HepG2 (cell line): ENCODE measurements around the gene CUL7. TPM values are rescaled to one million over a fixed set of nuclear protein-coding genes. Genes with fewer than 3 reads are reported as not detected.

Source experiments
- ATAC-seq: fragments of 200-7000 bp; cut with Tn5 transposase; 3 replicates; pipeline ENCODE4 v1.9.1; 2020; ENCODE audit warnings: mild to moderate bottlenecking, moderate library complexity
- BruUV-seq: library from RNA; stranded (reverse); fragments of 400-500 nt; replicated peaks from 2 replicates; lab custom pipeline; 2021; lab: Mats Ljungman, UMichigan
- CTCF ChIA-PET: fragments of 300-600 bp; formaldehyde crosslinking; extraction: SDS; loops from one replicate; lab custom pipeline; 2021; ENCODE audit warnings: low total read pairs, inconsistent platforms, low intra/inter-chr PET ratio; lab: Yijun Ruan, JAX
- POLR2A ChIA-PET: fragments of 350-600 bp; sonication (Branson Sonifier 250); formaldehyde crosslinking; loops from one replicate; lab custom pipeline; 2020; ENCODE audit warnings: antibody characterized with exemption, inconsistent platforms; lab: Yijun Ruan, JAX
- DNase-seq: peaks from one replicate; pipeline ENCODE4 v3.0.0-alpha.2; 2015; ENCODE audit warnings: low spot score
- FAIRE-seq: peaks from 3 replicates; lab custom pipeline; 2011; peaks lifted over from hg19 to GRCh38; lab: Jason Lieb, UNC
- H2AFZ ChIP-seq: one replicate; pipeline ENCODE4 v1.6.1; 2011; ENCODE audit warnings: low read length, inconsistent platforms
- H3K27ac ChIP-seq: fragments of 300-600 bp; 3 replicates; pipeline ENCODE4 v1.8.0; 2011; ENCODE audit warnings: mixed run types, mild to moderate bottlenecking, mixed read lengths, low read length, inconsistent platforms; ENCODE audit not compliant: insufficient read depth; ENCODE audit errors: extremely low read length
- H3K27me3 ChIP-seq, 2 experiments: fragments of 200-600 bp in 1 of 2; 2 replicates in 1 of 2; 3 replicates in 1 of 2; pipeline versions ENCODE4 v1.6.0 to v1.8.0; 2011; ENCODE audit warnings: low read length in 2 of 2, mild to moderate bottlenecking in 2 of 2, moderate library complexity in 2 of 2, inconsistent platforms in 1 of 2; ENCODE audit not compliant: insufficient read depth in 2 of 2, control insufficient read depth in 1 of 2
- H3K36me3 ChIP-seq, 2 experiments: fragments of 200-600 bp in 1 of 2; replicated peaks in 1 of 2; 2 replicates in 1 of 2; 3 replicates in 1 of 2; pipeline versions ENCODE4 v1.5.1 to v1.8.0; 2011; ENCODE audit warnings: low read length in 2 of 2, inconsistent platforms in 1 of 2; ENCODE audit not compliant: insufficient read depth in 2 of 2, control insufficient read depth in 1 of 2
- H3K4me1 ChIP-seq: 2 replicates; pipeline ENCODE4 v1.5.1; 2012; ENCODE audit warnings: low read length, inconsistent platforms; ENCODE audit not compliant: insufficient read depth
- H3K4me2 ChIP-seq: 2 replicates; pipeline ENCODE4 v1.6.0; 2011; ENCODE audit warnings: low read depth, low read length, inconsistent platforms
- H3K4me3 ChIP-seq, 3 experiments: fragments of 200-600 bp in 1 of 3; sonication (generic), shearing (Covaris generic) in 1 of 3; replicated peaks in 1 of 3; 2 replicates each; pipeline ENCODE4 v1.5.1; 2011 to 2016; ENCODE audit warnings: low read length in 3 of 3, inconsistent platforms in 2 of 3, low read depth in 2 of 3, mild to moderate bottlenecking in 2 of 3, control low read depth in 1 of 3, mixed read lengths in 1 of 3; ENCODE audit not compliant: insufficient read depth in 1 of 3
- H3K79me2 ChIP-seq: one replicate; pipeline ENCODE4 v1.6.1; 2011; ENCODE audit warnings: low read length, inconsistent platforms; ENCODE audit not compliant: insufficient read depth
- H3K9ac ChIP-seq: 2 replicates; pipeline ENCODE4 v1.6.0; 2011; ENCODE audit warnings: mild to moderate bottlenecking, low read depth, low read length, inconsistent platforms; ENCODE audit not compliant: insufficient read depth
- H3K9me3 ChIP-seq: 2 replicates; pipeline ENCODE4 v1.5.1; 2012; ENCODE audit warnings: mild to moderate bottlenecking, low read length
- H4K20me1 ChIP-seq: 2 replicates; pipeline ENCODE4 v1.6.0; 2011; ENCODE audit warnings: inconsistent platforms, mild to moderate bottlenecking, low read length, moderate library complexity; ENCODE audit not compliant: insufficient read depth
- CCAR2 ChIP-seq: fragments of 200-400 bp; formaldehyde crosslinking; optimal IDR thresholded peaks from 2 replicates; pipeline ENCODE3; 2018; ENCODE audit warnings: low read depth, mild to moderate bottlenecking, low read length, moderate library complexity
- EP300 ChIP-seq, 3 experiments: sonication (generic) in 1 of 3; formaldehyde crosslinking in 1 of 3; IDR thresholded peaks; 2 replicates each; pipeline versions ENCODE4 v1.5.1 to v1.6.1; 2011 to 2020; ENCODE audit warnings: low read depth in 2 of 3, low read length in 2 of 3, borderline replicate concordance in 1 of 3, improper control_type of control experiment in 1 of 3, mild to moderate bottlenecking in 1 of 3, missing genetic modification reagents in 1 of 3, moderate library complexity in 1 of 3
- HOXA3 ChIP-seq: sonication (generic); formaldehyde crosslinking; IDR thresholded peaks from 2 replicates; pipeline ENCODE4 v1.5.0; 2020; ENCODE audit warnings: missing genetic modification reagents
- KMT2A ChIP-seq: sonication (generic); formaldehyde crosslinking; IDR thresholded peaks from 2 replicates; pipeline ENCODE4 v1.4.0; 2020; ENCODE audit warnings: missing genetic modification reagents
- SOX6 ChIP-seq, 2 experiments: fragments of 450-650 bp in 1 of 2; sonication (generic) in 1 of 2; formaldehyde crosslinking in 1 of 2; IDR thresholded peaks; 2 replicates each; pipeline versions ENCODE4 v1.4.0 to v1.6.1; 2017 to 2020; ENCODE audit warnings: antibody characterized with exemption in 1 of 2, mild to moderate bottlenecking in 1 of 2, missing genetic modification reagents in 1 of 2
- TEAD3 ChIP-seq: optimal IDR thresholded peaks from 2 replicates; pipeline ENCODE3; 2016; ENCODE audit warnings: borderline replicate concordance
- TFDP2 ChIP-seq: sonication (generic); formaldehyde crosslinking; IDR thresholded peaks from 2 replicates; pipeline ENCODE4 v1.4.0; 2020; ENCODE audit warnings: missing genetic modification reagents
- ZBTB33 ChIP-seq: sonication (generic); formaldehyde crosslinking; IDR thresholded peaks from 2 replicates; pipeline ENCODE4 v1.4.0; 2020; ENCODE audit warnings: missing genetic modification reagents
- ZBTB42 ChIP-seq: sonication (generic); formaldehyde crosslinking; IDR thresholded peaks from 2 replicates; pipeline ENCODE4 v1.5.0; 2020; ENCODE audit warnings: mild to moderate bottlenecking, missing genetic modification reagents
- ZNF460 ChIP-seq: sonication (generic); formaldehyde crosslinking; IDR thresholded peaks from 2 replicates; pipeline ENCODE4 v1.5.1; 2020; ENCODE audit warnings: missing genetic modification reagents, mild to moderate bottlenecking, borderline replicate concordance
- ZNF776 ChIP-seq: sonication (generic); formaldehyde crosslinking; IDR thresholded peaks from 2 replicates; pipeline ENCODE4 v1.4.0; 2020; ENCODE audit warnings: mild to moderate bottlenecking, missing genetic modification reagents
- WGBS: methylation state at CpG from one replicate; pipeline ENCODE4 v1.1.6; 2017; ENCODE audit warnings: low lambda C conversion rate; 5-methylcytosine and 5-hydroxymethylcytosine counted together
- in situ Hi-C: cut with HindIII; loops from 2 replicates; pipeline ENCODE4 v1.10.0; 2017; ENCODE audit warnings: low pct_unique_long_range_greater_than_20kb; ENCODE audit not compliant: extremely low pct_ligation_motif_present
- intact Hi-C: fragments of 100-400 bp; cut with micrococcal nuclease; formaldehyde crosslinking; loops from one replicate; pipeline ENCODE4 v1.10.0; 2022; ENCODE audit not compliant: unreplicated experiment
- polyA plus RNA-seq, 8 experiments: library from polyadenylated mRNA; depleted of rRNA in 3 of 8; stranded (reverse) in 7 of 8; unstranded in 1 of 8; fragments of >200 nt; fragmentation: Illumina TruSeq in 4 of 8; extraction: Trizol in 4 of 8; gene quantifications; 2 replicates each; pipeline versions ENCODE4 v1.2.1 to v1.2.3, GENCODE V29; 2011 to 2016; ENCODE audit warnings: low read depth in 4 of 8, missing spikeins in 1 of 8, mixed read lengths in 1 of 8; ENCODE audit not compliant: insufficient read depth in 1 of 8
- total RNA-seq, 5 experiments: library from RNA; depleted of rRNA; stranded (reverse); fragments of >200 nt; fragmentation: Illumina TruSeq; extraction: Trizol; gene quantifications; 2 replicates each; pipeline ENCODE4 v1.2.3, GENCODE V29; 2016; ENCODE audit warnings: low read depth in 1 of 5

CUL7 gene
- total and polyA plus RNA-seq, 2 of the 13 experiments (the other 11 are each of a cell fraction or from before 2014, with no cell fraction given), result 32.0 to 60.7 TPM

GRCh38 chr6:43089467-43089866 lies 35.8 kb upstream of the CUL7 start (continued):
- TF ChIP-seq TFDP2 (CRISPR knock-in tag) (0 out of 2 replicates have a peak, but pooled peaks have one; percentile 12), ZNF776 (0 out of 2 replicates have a peak, but pooled peaks have one; percentile 19), EP300 (IDR thresholded peaks at IDR 0.05; ENCODE audit: low read depth in 2 of 2, low read length in 2 of 2) (peak in 1 of 2 experiments; percentile 50; a peak in 1 of 4 replicates), EP300 (CRISPR knock-in tag; IDR thresholded peaks at IDR 0.05; ENCODE audit: borderline replicate concordance) (no peak), ZBTB42 (0 out of 2 replicates have a peak, but pooled peaks have one; percentile 21)
- TF ChIP-seq, all 625 proteins: peak for 11

- H3K27me3 ChIP-seq, result no peaks in the 10 kb centered on the region
- peak overlapping the region; percentile 92 for H3K27ac ChIP-seq
- H3K4me2 ChIP-seq, result peak overlapping the region; percentile 91
- no peak for DNase-seq
- no peak overlapping the region for H2AFZ ChIP-seq
- TF ChIP-seq CCAR2 (no peak), KMT2A (CRISPR knock-in tag) (peak; percentile 32; the same call in 1 of the 2 replicates), ZNF460 (no peak), HOXA3 (CRISPR knock-in tag) (no peak), SOX6 (IDR thresholded peaks at IDR 0.05) (no peak), SOX6 (CRISPR knock-in tag; IDR thresholded peaks at IDR 0.05) (no peak), ZBTB33 (CRISPR knock-in tag) (peak; percentile 10; the same call in 1 of the 2 replicates), TEAD3 (CRISPR knock-in tag) (peak; percentile 10)
- H3K4me1 ChIP-seq, result peaks cover 77% of the 10 kb centered on the region
- WGBS, result 86% methylated on average over 4 of the region's 4 CpGs
- H3K9me3 ChIP-seq, result no peaks in the 10 kb centered on the region
- ChIA-PET POLR2A (interaction anchor here (0.7 to 5.5 kb wide), 7 partner anchors 9 to 105 kb away, joined by 3 to 67 read pairs (median 8); partner anchors contain the start of genes KLC4, MRPL2, PPP2R5D and PTK7), CTCF (no interaction called here)
- in situ Hi-C loops (no loop called here), intact Hi-C loops (no loop called here)
- H3K9ac ChIP-seq, result no peak overlapping the region
- peak overlapping the region in 1 of 3 experiments; percentile 74; a peak in 1 of 6 replicates for H3K4me3 ChIP-seq
- ATAC-seq, result no peak
- no peaks in the 10 kb centered on the region for H4K20me1 ChIP-seq
- no peak for FAIRE-seq
- no TSS peak for BruUV-seq
- no peaks in the 10 kb centered on the region for H3K36me3 ChIP-seq
- peaks cover 91% of the 10 kb centered on the region for H3K79me2 ChIP-seq
Measured at GRCh38 chr6:43088654-43089056, 35.0 kb upstream of the CUL7 start.
